DND-41 (cell line): ENCODE measurements around the gene SUMF1.

Experiments
- ATAC-seq: fragments of 200-7000 bp; cut with Tn5 transposase; 3 replicates; pipeline ENCODE4 v1.9.1; 2021; ENCODE audit warnings: low read depth; ENCODE audit not compliant: insufficient read depth
- DNase-seq: peaks from one replicate; pipeline ENCODE4 v3.0.0-alpha.2; 2020
- H2AFZ ChIP-seq: 2 replicates; pipeline ENCODE4 v1.6.0; 2012; ENCODE audit warnings: low read depth, low read length
- H3K27ac ChIP-seq: 2 replicates; pipeline ENCODE4 v1.5.1; 2012; ENCODE audit warnings: low read length, inconsistent platforms
- H3K27me3 ChIP-seq: fragments of 200-600 bp; sonication (generic); 2 replicates; pipeline ENCODE4 v1.6.0; 2012; ENCODE audit warnings: low read length, mild to moderate bottlenecking, inconsistent platforms; ENCODE audit not compliant: insufficient read depth, poor library complexity
- H3K36me3 ChIP-seq: 2 replicates; pipeline ENCODE4 v1.5.1; 2012; ENCODE audit warnings: low read length, inconsistent platforms; ENCODE audit not compliant: insufficient read depth
- H3K4me1 ChIP-seq: 2 replicates; pipeline ENCODE4 v1.5.1; 2012; ENCODE audit warnings: mild to moderate bottlenecking, low read length; ENCODE audit not compliant: insufficient read depth
- H3K4me2 ChIP-seq: 2 replicates; pipeline ENCODE4 v1.6.0; 2012; ENCODE audit warnings: mild to moderate bottlenecking, moderate library complexity, low read length, inconsistent platforms; ENCODE audit not compliant: insufficient read depth
- H3K4me3 ChIP-seq, 2 experiments: fragments of 200-600 bp in 1 of 2; shearing (Covaris generic) in 1 of 2; 2 replicates each; pipeline ENCODE4 v1.5.1; 2012 to 2016; ENCODE audit warnings: inconsistent platforms in 2 of 2, low read length in 2 of 2, mild to moderate bottlenecking in 2 of 2, low read depth in 1 of 2, moderate library complexity in 1 of 2
- H3K79me2 ChIP-seq: 2 replicates; pipeline ENCODE4 v1.6.0; 2012; ENCODE audit warnings: low read length, inconsistent platforms; ENCODE audit not compliant: insufficient read depth
- H3K9ac ChIP-seq: 2 replicates; pipeline ENCODE4 v1.6.0; 2012; ENCODE audit warnings: low read depth, mild to moderate bottlenecking, inconsistent platforms, low read length, moderate library complexity
- H3K9me3 ChIP-seq: 2 replicates; pipeline ENCODE4 v1.5.1; 2012; ENCODE audit warnings: low read length, moderate library complexity, mild to moderate bottlenecking, inconsistent platforms; ENCODE audit not compliant: insufficient read depth, severe bottlenecking
- H4K20me1 ChIP-seq: 2 replicates; pipeline ENCODE4 v1.6.0; 2012; ENCODE audit warnings: low read length; ENCODE audit not compliant: insufficient read depth
- EZH2 ChIP-seq: IDR thresholded peaks from 3 replicates; pipeline ENCODE4 v1.6.1; 2012; ENCODE audit warnings: borderline replicate concordance, low read depth, mild to moderate bottlenecking, moderate library complexity, low read length, inconsistent platforms; ENCODE audit not compliant: severe bottlenecking
- TF ChIP-seq, protein P1 (sequence below): IDR thresholded peaks from 2 replicates; pipeline ENCODE4 v1.5.1; 2012; ENCODE audit warnings: borderline replicate concordance, low read length, moderate library complexity, mild to moderate bottlenecking; ENCODE audit not compliant: poor library complexity, severe bottlenecking; ENCODE audit errors: extremely low read depth

The SUMF1 gene

DNA sequence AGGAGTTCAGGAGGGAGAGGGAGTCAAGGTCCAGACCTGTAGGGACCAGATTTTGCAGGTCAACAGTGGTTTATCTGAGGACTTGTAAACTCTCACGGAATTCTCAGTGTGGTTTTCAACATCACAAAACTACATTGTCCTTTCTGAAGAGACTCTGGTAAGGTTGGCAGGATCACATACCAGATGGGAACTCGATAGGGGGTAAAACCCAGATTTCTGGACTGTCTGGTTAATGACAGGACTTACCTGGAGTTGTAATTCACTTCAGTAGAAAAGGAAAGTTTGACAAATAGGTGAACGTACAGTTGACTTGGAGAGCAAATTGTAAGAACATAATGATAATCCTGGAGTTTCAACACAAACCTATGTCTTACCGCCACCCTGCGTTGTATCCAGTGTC lies 31.4 kb upstream of the SUMF1 start:
- Histone ChIP-seq H3K9me3 (no peaks in the 10 kb centered on the region), H4K20me1 (no peaks in the 10 kb centered on the region), H2AFZ (no peak overlapping the region), H3K4me3 (no peak overlapping the region), H3K27me3 (no peaks in the 10 kb centered on the region), H3K4me1 (peaks cover 18% of the 10 kb centered on the region), H3K4me2 (no peak overlapping the region), H3K36me3 (0 out of 2 replicates have a peak, but pooled peaks cover 5% of the 10 kb centered on the region), H3K27ac (no peak overlapping the region), H3K79me2 (no peaks in the 10 kb centered on the region), H3K9ac (no peak overlapping the region)
- DNase-seq, result no peak
- ATAC-seq, result no peak
- TF ChIP-seq EZH2, result no peak
- TF ChIP-seq, protein P1, sequence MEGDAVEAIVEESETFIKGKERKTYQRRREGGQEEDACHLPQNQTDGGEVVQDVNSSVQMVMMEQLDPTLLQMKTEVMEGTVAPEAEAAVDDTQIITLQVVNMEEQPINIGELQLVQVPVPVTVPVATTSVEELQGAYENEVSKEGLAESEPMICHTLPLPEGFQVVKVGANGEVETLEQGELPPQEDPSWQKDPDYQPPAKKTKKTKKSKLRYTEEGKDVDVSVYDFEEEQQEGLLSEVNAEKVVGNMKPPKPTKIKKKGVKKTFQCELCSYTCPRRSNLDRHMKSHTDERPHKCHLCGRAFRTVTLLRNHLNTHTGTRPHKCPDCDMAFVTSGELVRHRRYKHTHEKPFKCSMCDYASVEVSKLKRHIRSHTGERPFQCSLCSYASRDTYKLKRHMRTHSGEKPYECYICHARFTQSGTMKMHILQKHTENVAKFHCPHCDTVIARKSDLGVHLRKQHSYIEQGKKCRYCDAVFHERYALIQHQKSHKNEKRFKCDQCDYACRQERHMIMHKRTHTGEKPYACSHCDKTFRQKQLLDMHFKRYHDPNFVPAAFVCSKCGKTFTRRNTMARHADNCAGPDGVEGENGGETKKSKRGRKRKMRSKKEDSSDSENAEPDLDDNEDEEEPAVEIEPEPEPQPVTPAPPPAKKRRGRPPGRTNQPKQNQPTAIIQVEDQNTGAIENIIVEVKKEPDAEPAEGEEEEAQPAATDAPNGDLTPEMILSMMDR, result no peak

DNA sequence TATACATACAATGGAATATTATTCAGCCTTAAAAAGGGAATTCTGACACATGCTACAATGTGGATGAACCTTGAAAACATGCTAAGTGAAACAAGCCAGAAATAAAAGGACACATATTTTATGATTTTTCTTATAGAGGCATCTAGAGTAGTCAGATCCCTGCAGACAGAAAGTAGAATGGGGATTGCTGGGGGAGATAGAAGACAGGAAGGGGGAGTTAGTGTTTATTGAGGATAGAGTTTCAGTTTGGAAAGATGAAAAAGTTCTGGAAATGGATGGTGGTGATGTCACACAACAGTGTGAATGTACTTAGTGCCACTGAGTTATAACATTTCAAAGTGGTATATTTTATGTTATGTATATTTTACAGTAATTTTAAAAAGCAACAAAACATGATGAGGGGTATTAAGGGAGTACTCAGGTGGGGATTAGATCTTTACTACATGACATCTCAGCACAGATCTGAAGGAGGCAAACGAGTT lies 30.8 kb upstream of the SUMF1 start:
- Histone ChIP-seq H3K79me2 (no peaks in the 10 kb centered on the region), H3K4me3 (no peak overlapping the region), H3K27ac (no peak overlapping the region), H3K36me3 (0 out of 2 replicates have a peak, but pooled peaks cover 5% of the 10 kb centered on the region), H3K9ac (no peak overlapping the region), H3K4me2 (no peak overlapping the region), H3K9me3 (no peaks in the 10 kb centered on the region), H3K27me3 (no peaks in the 10 kb centered on the region), H4K20me1 (no peaks in the 10 kb centered on the region), H3K4me1 (peaks cover 18% of the 10 kb centered on the region), H2AFZ (no peak overlapping the region)
- DNase-seq (no peak), ATAC-seq (no peak)
- TF ChIP-seq EZH2, result no peak
- TF ChIP-seq, protein P1, result no peak

DNA sequence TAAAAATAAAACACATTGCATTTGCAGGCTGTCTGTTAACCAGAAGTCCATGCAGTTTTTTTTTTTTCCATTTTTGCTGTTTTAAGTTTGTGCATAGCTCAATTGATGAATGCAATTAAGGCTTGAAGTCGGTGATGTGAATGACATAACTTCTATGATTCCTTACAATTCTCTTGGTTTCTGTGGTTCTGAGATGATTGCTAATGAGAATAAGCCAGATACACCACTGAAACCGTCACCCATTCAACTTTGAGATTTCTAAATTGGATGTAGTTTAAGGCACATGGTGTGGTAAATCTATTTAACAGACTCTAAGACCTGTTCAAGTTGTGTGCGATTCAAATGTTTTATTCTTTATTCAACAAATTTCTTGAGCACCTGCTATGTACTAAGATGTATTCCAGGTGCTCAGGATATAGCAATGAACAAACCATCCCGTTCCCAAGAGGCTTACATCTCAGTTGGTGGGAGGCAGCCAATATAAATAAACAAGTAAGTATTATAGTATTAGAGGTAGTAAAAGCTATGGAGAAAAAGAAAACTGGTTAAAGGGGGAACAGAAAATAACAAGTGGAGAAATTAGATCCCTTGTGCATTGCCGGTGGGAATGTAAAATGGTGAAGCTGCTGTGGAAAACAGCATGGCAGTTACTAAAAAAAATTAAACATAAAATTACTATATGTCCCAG lies 30.1 kb upstream of the SUMF1 start:
- H3K9ac ChIP-seq, result no peak overlapping the region
- H3K27ac ChIP-seq, result no peak overlapping the region
- H4K20me1 ChIP-seq, result no peaks in the 10 kb centered on the region
- no peak overlapping the region for H3K4me2 ChIP-seq
- no peaks in the 10 kb centered on the region for H3K9me3 ChIP-seq
- H2AFZ ChIP-seq, result no peak overlapping the region
- no peak for DNase-seq
- no peak for ATAC-seq
- peaks cover 3% of the 10 kb centered on the region for H3K27me3 ChIP-seq
- peaks cover 23% of the 10 kb centered on the region for H3K4me1 ChIP-seq
- 0 out of 2 replicates have a peak, but pooled peaks cover 5% of the 10 kb centered on the region for H3K36me3 ChIP-seq
- H3K4me3 ChIP-seq, result no peak overlapping the region
- TF ChIP-seq, protein P1, result no peak
- H3K79me2 ChIP-seq, result no peaks in the 10 kb centered on the region
